Endothelial cell of umbilical vein (primary cell): ENCODE data around the gene BCL2A1. TPM values are rescaled to one million over a fixed set of nuclear protein-coding genes. Genes with fewer than 3 reads are reported as not detected.

ENCODE experiments used
- BruUV-seq: library from RNA; stranded (reverse); fragments of 400-500 nt; replicated peaks from 2 replicates; lab custom pipeline; 2021; lab: Mats Ljungman, UMichigan
- CTCF ChIA-PET: fragments of 300-600, 350-600 bp; sonication (Branson Sonifier 250); formaldehyde crosslinking; loops from one replicate; lab custom pipeline; 2021; ENCODE audit warnings: antibody characterized with exemption, inconsistent platforms; lab: Charles Lee
- POLR2A ChIA-PET: fragments of 300-600, 350-600 bp; sonication (Branson Sonifier 250); formaldehyde crosslinking; loops from one replicate; lab custom pipeline; 2021; ENCODE audit warnings: antibody characterized with exemption, inconsistent platforms; lab: Charles Lee
- DNase-seq: peaks from one replicate; pipeline ENCODE4 v3.0.0-alpha.2; 2011; ENCODE audit warnings: low read depth, low spot score
- FAIRE-seq: peaks from 2 replicates; lab custom pipeline; 2011; peaks lifted over from hg19 to GRCh38; lab: Jason Lieb, UNC
- H2AFZ ChIP-seq: 2 replicates; pipeline ENCODE4 v1.6.0; 2012; ENCODE audit warnings: low read depth, low read length, control low read depth, inconsistent platforms
- H3K27ac ChIP-seq: 2 replicates; pipeline ENCODE4 v1.5.1; 2011; ENCODE audit warnings: low read depth, mild to moderate bottlenecking, control low read depth, low read length, moderate library complexity; ENCODE audit not compliant: insufficient read depth
- H3K27me3 ChIP-seq, 2 experiments: 2 replicates each; pipeline versions ENCODE4 v1.6.0 to v1.6.1; 2011; ENCODE audit warnings: low read length in 2 of 2, mixed read lengths in 1 of 2; ENCODE audit not compliant: control insufficient read depth in 2 of 2, insufficient read depth in 2 of 2
- H3K36me3 ChIP-seq, 2 experiments: 2 replicates in 1 of 2; 3 replicates in 1 of 2; pipeline ENCODE4 v1.5.1; 2011; ENCODE audit warnings: low read length in 2 of 2, mild to moderate bottlenecking in 1 of 2, moderate library complexity in 1 of 2; ENCODE audit not compliant: control insufficient read depth in 2 of 2, insufficient read depth in 2 of 2; ENCODE audit errors: extremely low read depth in 1 of 2
- H3K4me1 ChIP-seq: 3 replicates; pipeline ENCODE4 v1.5.1; 2011; ENCODE audit warnings: mild to moderate bottlenecking, low read length; ENCODE audit not compliant: control insufficient read depth, insufficient read depth; ENCODE audit errors: extremely low read depth
- H3K4me2 ChIP-seq: 2 replicates; pipeline ENCODE4 v1.6.1; 2011; ENCODE audit warnings: low read length, control low read depth, mixed read lengths; ENCODE audit not compliant: insufficient read depth
- H3K4me3 ChIP-seq, 3 experiments: fragments of 200-600 bp in 1 of 3; sonication (generic), shearing (Covaris generic) in 1 of 3; replicated peaks in 1 of 3; 2 replicates each; pipeline ENCODE4 v1.5.1; 2011 to 2016; ENCODE audit warnings: control low read depth in 3 of 3, low read length in 3 of 3, mild to moderate bottlenecking in 2 of 3, inconsistent platforms in 1 of 3, low read depth in 1 of 3, moderate library complexity in 1 of 3; ENCODE audit not compliant: insufficient read depth in 1 of 3
- H3K79me2 ChIP-seq: 2 replicates; pipeline ENCODE4 v1.6.0; 2012; ENCODE audit warnings: low read length, inconsistent platforms; ENCODE audit not compliant: control insufficient read depth, insufficient read depth
- H3K9ac ChIP-seq: replicated peaks from 2 replicates; pipeline ENCODE3; 2011; ENCODE audit warnings: low read length, control low read depth; ENCODE audit not compliant: insufficient read depth; ENCODE audit errors: extremely low read depth
- H3K9me1 ChIP-seq: replicated peaks from 3 replicates; pipeline ENCODE4 v1.6.0; 2011; ENCODE audit warnings: mild to moderate bottlenecking, low read length; ENCODE audit not compliant: control insufficient read depth, insufficient read depth; ENCODE audit errors: extremely low read depth
- H3K9me3 ChIP-seq: replicated peaks from 2 replicates; pipeline ENCODE4 v1.5.1; 2012; ENCODE audit warnings: low read length, inconsistent platforms; ENCODE audit not compliant: control insufficient read depth, insufficient read depth
- H4K20me1 ChIP-seq: replicated peaks from 2 replicates; pipeline ENCODE3; 2011; ENCODE audit warnings: mild to moderate bottlenecking, low read length; ENCODE audit not compliant: control insufficient read depth, insufficient read depth; ENCODE audit errors: extremely low read depth
- CTCF ChIP-seq, 2 donors: IDR thresholded peaks; 1 replicate in 1 of 2; 2 replicates in 1 of 2; pipeline ENCODE4 v1.5.1; 2011; ENCODE audit warnings: low read length in 2 of 2, mild to moderate bottlenecking in 2 of 2, moderate library complexity in 2 of 2, control low read depth in 1 of 2, inconsistent platforms in 1 of 2, low read depth in 1 of 2; ENCODE audit not compliant: insufficient read depth in 1 of 2; ENCODE audit errors: extremely low read depth in 1 of 2
- EZH2 ChIP-seq: IDR thresholded peaks from 2 replicates; pipeline ENCODE4 v1.6.1; 2012; ENCODE audit warnings: borderline replicate concordance, low read depth, mild to moderate bottlenecking, moderate library complexity, low read length, inconsistent platforms; ENCODE audit not compliant: severe bottlenecking
- FOS ChIP-seq: IDR thresholded peaks from 2 replicates; pipeline ENCODE4 v1.6.1; 2011; ENCODE audit warnings: mild to moderate bottlenecking, low read length, moderate library complexity, borderline replicate concordance; ENCODE audit not compliant: insufficient read depth
- GATA2 ChIP-seq: IDR thresholded peaks from 2 replicates; pipeline ENCODE4 v1.7.0; 2011; ENCODE audit warnings: low read depth, mild to moderate bottlenecking, moderate library complexity, mixed read lengths, low read length; ENCODE audit not compliant: insufficient read length, insufficient read depth
- JUN ChIP-seq: IDR thresholded peaks from 2 replicates; pipeline ENCODE4 v1.6.1; 2011; ENCODE audit warnings: borderline replicate concordance, low read depth; ENCODE audit not compliant: insufficient read length, insufficient read depth
- MYC ChIP-seq: IDR thresholded peaks from one replicate; pipeline ENCODE4 v1.6.1; 2011; ENCODE audit warnings: mild to moderate bottlenecking, low read depth, low read length
- POLR2A ChIP-seq: IDR thresholded peaks from 2 replicates; pipeline ENCODE4 v1.6.1; 2012; ENCODE audit warnings: low read depth, mild to moderate bottlenecking, control low read depth, low read length
- POLR2AphosphoS5 ChIP-seq: IDR thresholded peaks from 2 replicates; pipeline ENCODE4 v1.6.1; 2012; ENCODE audit warnings: low read depth, mild to moderate bottlenecking, control low read depth, low read length, moderate library complexity; ENCODE audit not compliant: insufficient read depth
- dilution Hi-C: fragments of 300-500 bp; cut with MboI; formaldehyde crosslinking; loops from one replicate; pipeline ENCODE4 v1.15.0; 2019; ENCODE audit warnings: low sequenced_read_pairs; ENCODE audit not compliant: extremely low pct_ligation_motif_present
- intact Hi-C: fragments of 100-400 bp; cut with micrococcal nuclease; formaldehyde crosslinking; loops from one replicate; pipeline ENCODE4 v1.10.0; 2022
- polyA plus RNA-seq, 4 experiments: library from polyadenylated mRNA; depleted of rRNA in 3 of 4; stranded (reverse) in 3 of 4; unstranded in 1 of 4; fragments of >200 nt; gene quantifications; 2 replicates each; pipeline versions ENCODE4 v1.2.1 to v1.2.3, GENCODE V29; 2011 to 2012; ENCODE audit warnings: missing spikeins in 1 of 4
- total RNA-seq: library from RNA; stranded (reverse); gene quantifications from 2 replicates; pipeline ENCODE4 v1.2.3, GENCODE V29; 2021
- TF ChIP-seq, protein P1 (sequence below): IDR thresholded peaks from 2 replicates; pipeline ENCODE4 v1.6.1; 2011; ENCODE audit not compliant: insufficient read depth, insufficient read length

BCL2A1 gene
- total and polyA plus RNA-seq, 2 donors (not counting 3 experiments of a cell fraction or from before 2014, with no cell fraction given): not detected

DNA sequence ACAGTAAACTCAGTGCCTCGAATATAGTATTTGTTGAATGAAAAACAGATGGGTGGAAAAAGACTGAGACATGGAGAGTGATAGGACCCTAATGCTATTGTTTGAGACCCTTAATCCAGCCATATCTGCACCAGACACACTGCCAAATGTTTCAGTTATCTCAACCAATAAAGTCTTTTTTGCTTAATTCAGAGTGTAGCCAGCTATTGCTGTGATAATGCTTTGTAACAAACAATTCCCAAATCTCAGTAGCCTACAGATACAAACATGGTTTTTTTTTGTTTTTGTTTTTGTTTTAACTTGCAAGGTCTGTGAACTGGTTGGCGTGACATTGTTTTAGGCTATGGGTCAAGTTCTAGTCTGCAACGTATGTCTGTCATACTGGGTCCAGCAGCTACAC is 17.0 kb upstream of the BCL2A1 start:
- ChIA-PET POLR2A (no interaction called here), CTCF (interaction anchor here (1.3 to 3.4 kb wide), 3 partner anchors 135 to 648 kb away, joined by 4 to 13 read pairs (median 5); no protein-coding TSS in a partner anchor)
- Histone ChIP-seq H3K4me2 (no peak overlapping the region), H4K20me1 (no peaks in the 10 kb centered on the region), H3K27ac (no peak overlapping the region), H3K9me1 (no peaks in the 10 kb centered on the region), H3K36me3 (no peaks in the 10 kb centered on the region), H3K4me1 (no peaks in the 10 kb centered on the region), H3K9me3 (no peaks in the 10 kb centered on the region), H3K9ac (no peak overlapping the region), H2AFZ (no peak overlapping the region), H3K27me3 (peaks cover 0 to 3% of the 10 kb centered on the region in 2 experiments), H3K79me2 (no peaks in the 10 kb centered on the region), H3K4me3 (no peak overlapping the region)
- dilution Hi-C loops (no loop called here), intact Hi-C loops (no loop called here)
- FAIRE-seq: no peak
- TF ChIP-seq POLR2AphosphoS5: no peak
- no peak for TF ChIP-seq CTCF (IDR thresholded peaks at IDR 0.05; ENCODE audit: extremely low read depth in 1 of 2, insufficient read depth in 1 of 2, low read depth in 1 of 2, low read length in 2 of 2)
- no peak for TF ChIP-seq FOS
- no peak for TF ChIP-seq EZH2
- TF ChIP-seq POLR2A: no peak
- TF ChIP-seq JUN: no peak
- no peak for TF ChIP-seq MYC
- no peak for TF ChIP-seq GATA2
- TF ChIP-seq, protein P1, sequence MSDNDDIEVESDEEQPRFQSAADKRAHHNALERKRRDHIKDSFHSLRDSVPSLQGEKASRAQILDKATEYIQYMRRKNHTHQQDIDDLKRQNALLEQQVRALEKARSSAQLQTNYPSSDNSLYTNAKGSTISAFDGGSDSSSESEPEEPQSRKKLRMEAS: no peak
- BruUV-seq: no TSS peak
- DNase-seq: no peak
